ENCODE data around the gene SLC13A2.

- no peak for TF ChIP-seq EZH2 (IDR thresholded peaks at IDR 0.05)
- TF ChIP-seq POLR2AphosphoS5 (IDR thresholded peaks at IDR 0.05; ENCODE audit: borderline replicate concordance, low read depth, low read length), result no peak
These were observed 52.9 kb downstream of the SLC13A2 start for GRCh38 chr17:28526381-28526780.
